ENCODE measurements around the gene SENP2.
A peak's percentile ranks its signal among the peaks of the same experiment; 100 is the strongest.
"Not testable (repeated sequence)": the region's sequence is repeated elsewhere in the genome, so short reads cannot be mapped to it uniquely, and the experiment has no call there.

Gene SENP2

DNA sequence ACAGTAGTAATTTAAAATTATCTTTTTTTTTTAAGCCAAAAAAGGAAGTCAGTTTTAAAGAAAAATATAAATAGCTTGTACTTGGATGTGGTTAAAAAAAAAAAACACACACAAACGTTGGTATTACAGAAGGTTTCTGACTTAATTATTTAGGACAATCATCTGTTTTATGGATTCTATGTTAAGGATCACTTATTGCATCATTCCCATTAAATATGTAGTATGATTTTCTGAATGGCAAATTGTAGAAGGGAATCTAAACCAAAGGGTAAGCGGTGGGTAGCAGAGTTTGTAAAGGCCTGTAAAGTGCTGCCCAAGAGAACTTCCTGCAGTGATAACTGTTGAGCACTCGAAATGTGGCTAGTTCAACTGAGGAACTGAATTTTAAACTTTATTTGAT lies 8.0 kb downstream of the SENP2 start:
- no peak for DNase-seq

DNA sequence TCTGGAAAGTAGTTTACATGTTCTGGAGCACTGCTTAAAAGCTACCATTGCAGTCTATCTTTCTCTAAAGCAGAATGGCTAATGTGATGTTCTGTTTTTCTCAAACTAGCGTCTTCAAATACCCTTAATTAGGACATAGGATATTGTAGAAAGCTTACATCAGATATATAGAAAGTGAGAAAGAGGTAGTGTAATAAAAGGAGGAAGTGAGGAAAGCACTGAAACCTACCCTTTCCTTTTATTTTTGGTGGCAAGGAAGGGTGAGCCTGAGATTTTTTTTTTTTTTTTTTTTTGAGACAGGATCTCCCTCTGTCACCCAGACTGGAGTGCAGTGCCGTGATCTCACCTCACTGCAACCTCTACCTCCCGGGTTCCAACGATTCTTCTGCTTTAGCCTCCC lies 9.4 kb downstream of the SENP2 start:
- DNase-seq = no peak

DNA sequence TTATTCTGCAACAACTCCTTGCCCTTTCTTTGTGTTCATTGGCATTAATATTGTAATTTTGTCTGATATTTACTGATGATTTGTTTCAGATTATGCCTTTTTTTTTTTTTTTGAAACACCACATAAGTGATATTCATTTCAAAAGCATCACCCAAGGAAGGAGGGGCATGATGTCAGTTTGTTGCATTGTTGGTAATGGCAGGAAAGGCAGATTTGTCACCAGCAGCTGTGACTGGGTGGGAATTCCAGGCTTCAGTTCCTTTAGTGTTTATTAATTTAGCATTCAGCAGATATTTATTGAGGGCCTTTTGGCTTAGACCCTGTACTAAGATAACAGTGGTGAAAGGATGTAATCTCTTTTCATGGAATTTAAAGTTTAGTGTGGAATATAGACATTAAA lies 19.5 kb downstream of the SENP2 start:
- no peak for DNase-seq

DNA sequence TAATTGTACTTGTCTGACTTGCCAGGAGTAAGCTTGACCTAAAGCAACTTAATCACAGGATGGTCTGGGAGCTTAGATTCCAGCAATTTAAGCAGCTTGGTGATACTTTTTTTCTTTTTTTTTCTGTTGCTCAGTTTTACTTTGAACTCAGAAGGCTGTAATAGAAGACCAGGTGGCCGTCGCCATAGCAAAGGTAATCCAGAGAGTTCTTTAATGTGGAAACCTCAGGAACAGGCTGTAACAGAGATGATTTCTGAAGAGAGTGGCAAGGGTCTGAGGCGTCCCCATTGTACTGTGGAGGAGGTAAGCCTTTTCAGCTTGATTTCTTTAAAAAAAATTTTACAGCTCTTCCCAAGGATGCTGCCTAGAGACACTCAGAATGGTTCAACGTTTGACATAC lies 20.1 kb downstream of the SENP2 start:
- DNase-seq = no peak

DNA sequence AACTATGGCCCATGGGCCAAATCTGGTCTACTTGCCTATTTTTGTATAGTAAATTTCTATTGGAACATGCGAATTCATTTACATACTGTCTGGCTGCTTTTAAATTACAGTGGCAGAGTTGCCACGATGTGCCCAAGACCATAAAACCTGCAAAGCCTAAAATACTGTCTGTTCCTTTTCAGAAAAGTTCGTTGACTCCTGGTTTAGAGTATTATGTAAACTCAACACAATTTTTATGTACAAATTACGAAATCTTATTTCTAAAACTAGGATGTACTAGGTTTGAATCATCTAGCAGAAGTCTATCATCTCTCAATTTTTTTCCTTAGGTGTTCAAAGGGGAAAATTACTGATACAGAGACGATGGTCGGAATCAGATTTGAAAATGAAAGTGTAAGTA lies 26.9 kb downstream of the SENP2 start:
- DNase-seq = no peak

DNA sequence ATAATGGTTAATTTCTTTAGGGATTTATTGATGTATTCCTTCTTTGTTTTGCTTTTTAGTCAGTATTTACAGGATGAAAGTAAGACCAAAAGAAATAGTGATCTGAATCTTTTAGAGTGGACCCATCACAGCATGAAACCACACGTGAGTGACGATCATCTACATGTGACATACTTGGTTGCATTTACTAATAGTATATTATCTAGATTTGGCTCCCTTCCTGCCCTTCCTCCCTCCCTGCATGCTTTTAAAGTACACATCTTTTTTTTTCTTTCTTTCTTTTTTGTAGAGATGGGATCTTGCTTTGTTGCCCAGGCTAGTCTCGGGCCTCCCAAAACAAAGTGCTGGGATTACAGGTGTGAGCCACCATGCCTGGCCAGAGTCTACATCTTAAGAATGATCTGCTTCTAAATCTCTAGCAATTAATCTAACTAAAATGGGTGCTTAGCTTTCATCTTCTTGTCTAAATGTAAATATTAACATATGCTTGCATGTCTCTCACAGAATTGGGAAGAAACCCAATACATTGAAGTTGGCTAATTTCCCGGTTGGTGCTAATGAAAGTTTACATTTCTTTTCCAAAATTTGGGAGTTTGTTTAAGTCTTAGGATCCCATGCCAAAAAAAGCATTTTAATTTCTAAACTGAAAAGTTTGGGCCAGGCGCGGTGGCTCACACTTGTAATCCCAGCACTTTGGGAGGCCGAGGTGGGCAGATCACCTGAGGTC lies 38.0 kb downstream of the SENP2 start:
- peak; percentile 40 for DNase-seq

DNA sequence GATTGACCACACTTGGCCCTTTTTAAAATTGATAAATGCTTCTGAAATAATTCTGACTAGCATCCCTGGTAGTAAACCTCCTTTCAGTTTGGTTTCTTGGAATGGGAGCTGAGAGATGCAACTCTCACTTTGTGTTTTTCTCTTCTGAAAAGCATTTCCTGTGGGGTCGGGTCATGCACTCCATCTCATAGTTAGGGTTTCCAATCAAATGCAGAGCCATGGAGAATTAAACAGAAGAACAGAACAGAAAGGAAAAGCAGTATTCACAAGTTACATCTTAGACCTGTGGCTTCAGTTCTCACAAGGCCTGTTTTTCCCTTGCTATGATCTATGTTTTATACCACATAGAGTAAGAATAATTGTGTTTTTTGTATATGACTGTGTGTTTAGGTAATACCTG lies 39.7 kb downstream of the SENP2 start:
- no peak for DNase-seq

DNA sequence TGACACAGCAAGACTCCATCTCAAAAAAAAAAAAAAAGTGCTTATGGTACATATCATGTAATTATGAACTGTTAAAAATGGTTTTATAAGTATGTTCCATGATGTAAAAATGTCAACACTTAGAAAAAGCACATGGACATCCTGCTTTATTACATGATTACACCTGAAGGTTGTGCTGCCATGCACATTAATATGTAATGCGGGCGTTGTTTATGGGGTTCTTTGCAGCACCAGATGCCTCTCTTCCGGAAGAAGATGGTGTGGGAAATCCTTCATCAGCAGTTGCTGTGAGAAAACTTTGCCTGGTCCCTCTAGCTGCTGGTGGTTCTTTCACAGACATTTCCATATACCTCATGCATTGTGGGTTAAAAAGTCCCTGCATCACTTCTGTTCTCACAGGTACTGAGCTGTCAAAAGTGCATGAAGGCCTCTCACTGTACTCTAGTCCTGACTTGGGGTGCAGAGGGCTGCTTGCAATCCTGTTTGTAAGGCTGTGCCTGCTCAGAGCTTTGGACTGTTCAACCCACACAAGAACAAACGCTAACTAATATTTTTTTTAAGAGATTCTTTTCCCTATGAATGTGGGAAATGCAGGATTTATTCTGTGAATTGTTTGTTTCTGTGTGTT lies 43.6 kb downstream of the SENP2 start:
- no peak for DNase-seq

DNA sequence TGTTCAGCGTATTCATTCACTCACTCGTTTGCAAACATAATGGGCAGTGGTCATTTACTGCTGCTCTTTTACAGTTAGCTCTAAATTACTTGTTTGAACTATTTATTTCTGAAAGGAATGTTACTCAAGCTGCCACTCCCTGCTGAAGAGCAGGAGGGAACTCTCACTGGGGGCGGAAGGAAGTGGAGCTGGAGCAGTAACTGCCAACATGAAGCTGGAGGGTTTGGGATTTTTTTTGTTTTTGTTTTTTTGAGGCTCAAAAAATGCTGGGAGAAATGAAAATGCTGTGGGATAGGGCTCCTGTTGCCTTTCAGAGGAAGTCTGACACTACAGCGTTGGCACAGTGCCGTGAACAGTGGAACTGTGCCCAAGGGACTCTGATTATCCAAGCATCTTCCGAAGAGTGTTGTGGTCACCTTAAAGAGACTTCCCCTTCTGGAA lies 44.1 kb downstream of the SENP2 start:
- no peak for DNase-seq

DNA sequence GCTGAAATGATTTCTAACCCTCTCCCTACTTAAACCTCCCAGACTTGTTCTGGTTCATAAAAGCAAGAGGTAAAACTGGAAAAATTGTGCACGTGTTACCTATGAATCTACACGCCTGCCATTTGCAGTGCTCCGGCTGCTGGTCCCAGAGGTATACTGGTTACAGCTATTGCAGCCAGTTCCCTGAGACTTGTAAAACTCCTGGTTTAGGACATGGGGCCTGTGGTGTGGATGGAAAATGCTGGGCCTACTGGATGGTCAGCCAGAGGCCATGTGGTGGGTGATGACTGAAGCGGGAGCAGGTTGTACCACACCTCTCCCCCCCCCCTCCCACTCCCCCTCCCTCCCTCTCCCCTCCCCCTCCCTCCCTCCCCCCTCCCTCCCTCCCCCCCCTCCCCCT lies 45.0 kb downstream of the SENP2 start:
- no peak for DNase-seq

DNA sequence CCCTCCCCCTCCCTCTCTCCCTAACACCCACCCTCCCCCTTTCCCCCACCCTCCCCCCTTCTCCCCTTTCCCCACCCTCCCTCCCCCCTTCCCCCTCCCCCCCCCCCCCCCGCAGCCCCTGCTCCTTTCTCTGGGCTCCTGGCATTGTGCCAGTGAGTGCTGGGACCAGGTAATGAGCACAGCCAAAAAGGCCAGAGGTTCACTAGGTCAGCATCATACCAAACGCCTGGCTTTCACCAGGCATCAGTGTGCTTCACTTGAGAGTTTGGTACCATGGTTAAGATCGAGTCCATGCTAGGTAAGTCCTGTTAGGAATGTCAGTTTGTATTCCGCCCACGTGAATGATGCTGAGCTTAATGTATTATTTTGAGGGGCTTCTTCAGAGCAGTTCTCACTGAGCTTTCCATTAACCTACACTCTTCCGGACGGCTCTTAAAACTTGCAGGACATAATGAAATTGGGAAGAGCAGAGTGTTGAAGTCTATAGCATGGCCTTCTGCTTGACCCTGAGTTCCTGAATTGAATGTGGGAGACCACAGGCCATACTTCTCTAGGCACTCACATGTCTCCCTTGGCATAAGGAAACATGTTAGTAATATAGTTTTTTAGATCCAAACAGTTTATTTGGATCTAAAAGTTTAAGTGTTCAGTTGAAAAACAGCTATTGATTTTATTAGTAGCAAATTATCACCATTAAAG lies 45.6 kb downstream of the SENP2 start:
- DNase-seq = no peak

DNA sequence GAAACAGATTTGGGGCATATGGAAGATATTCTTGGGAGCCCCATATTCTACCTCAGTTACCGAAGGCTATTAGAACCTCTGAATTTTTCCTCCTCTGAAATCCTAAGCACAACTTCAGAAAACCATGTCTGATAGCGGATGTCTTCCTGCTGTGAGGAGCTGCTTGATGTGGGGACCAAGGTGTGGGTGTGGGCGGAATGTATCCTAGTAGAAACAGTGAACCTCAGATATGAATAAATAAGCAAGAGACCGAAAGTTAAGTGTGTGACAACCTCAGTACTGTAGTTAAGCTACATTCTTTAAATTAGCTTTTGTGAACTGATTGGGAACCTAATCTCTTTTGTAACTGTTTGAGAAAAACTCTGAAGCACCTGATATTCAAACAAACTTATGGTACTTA lies 46.9 kb downstream of the SENP2 start:
- no peak for DNase-seq

DNA sequence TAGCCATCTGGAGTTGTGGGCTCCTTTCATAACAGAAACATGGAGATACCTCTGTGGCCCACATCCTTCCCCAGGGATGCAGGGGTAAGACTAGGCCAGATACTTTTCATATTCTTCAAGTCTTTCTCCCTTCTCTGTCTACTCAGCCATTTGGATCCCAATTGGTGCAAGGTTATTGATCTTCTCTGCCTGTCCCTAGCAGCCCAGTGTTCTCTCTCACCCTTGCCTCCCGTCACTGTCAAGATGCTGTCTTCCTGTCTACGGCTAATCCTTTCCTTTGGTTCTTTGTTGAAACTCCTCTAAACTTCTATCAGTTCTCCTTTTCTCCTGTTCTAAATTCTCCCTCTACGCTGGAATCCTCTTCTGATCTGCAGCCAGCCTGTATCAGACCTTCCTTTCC lies 51.3 kb downstream of the SENP2 start:
- DNase-seq = no peak

DNA sequence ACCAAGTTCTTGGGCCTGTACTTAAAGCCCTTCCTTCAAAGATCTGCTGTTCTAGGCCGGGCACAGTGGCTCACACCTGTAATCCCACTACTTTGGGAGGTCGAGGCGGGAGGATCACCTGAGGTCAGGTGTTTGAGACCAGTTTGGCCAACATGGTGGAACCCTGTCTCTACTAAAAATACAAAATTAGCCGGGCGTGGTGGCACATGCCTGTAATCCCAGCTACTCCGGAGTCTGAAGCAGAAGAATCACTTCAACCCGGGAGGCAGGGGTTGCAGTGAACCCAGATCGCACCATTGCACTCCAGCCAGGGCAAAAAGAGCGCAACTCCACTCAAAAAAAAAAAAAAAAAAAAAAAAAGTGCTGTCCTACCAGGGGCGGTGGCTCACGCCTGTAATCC lies 52.6 kb downstream of the SENP2 start:
- not testable (repeated sequence) for DNase-seq

DNA sequence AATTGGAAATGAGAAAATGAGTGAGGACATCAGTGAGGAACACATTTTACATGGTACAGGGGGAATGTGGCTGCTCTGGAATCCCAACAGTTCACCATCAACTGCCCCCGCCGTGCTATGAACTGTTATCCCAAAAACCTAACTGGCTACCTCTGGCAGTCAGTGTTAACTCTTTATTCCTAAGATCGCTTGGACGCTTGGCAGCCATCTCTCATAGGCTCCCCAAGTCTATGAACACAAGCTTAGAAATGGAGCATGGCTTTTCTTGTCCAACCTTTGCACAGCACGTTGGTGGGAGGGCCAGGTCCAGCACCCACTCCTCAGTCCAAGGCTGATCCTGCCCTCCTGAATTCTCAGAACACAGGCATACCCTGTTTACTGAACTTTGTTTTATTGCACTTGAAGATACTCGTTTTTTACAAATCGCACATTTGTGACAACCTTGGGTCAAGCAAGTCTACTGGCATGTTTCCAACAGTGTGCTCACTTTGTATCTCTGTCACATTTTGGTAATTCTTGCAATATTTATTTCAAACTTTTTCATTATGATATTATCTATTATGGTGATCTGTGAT lies 53.6 kb downstream of the SENP2 start:
- no peak for DNase-seq

DNA sequence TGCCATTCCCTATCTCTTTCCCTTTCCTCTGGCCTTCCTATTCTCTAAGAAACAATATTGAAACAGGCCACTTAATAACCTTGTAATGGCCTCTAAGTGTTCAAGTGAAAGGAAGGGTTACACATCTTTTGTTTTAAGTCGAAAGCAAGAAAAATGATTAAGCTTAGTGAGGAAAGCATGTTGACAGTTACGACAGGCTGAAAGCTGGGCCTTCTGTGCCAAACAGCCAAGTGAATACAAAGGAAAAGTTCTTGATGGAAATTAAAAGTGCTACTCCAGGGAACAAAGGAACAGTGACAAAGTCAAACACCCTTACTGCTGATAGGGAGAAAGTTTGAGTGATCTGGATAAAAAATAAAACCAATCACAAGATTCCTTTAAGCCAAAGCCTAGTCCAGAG lies 54.2 kb downstream of the SENP2 start:
- DNase-seq = no peak

DNA sequence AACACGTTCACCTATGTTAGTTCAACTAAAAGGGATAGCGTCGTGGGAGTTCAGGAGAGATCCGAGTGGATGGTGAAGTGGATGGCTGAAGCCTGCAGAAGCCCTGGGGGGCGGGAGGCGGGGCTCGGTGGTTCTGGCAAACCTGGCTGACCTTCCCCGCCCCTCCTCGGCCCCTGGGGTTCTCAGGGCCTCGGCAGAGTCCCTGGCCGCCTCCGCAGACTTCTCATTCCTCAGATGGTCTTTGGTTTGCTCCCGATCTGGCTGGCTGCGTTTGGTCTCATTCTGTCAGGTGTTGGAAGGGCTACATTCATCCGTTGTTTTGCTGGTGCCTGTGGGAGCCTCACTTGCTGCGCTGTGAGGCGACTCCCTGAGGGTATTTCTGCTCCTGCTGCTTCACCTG lies 59.1 kb downstream of the SENP2 start:
- not testable (repeated sequence) for DNase-seq

DNA sequence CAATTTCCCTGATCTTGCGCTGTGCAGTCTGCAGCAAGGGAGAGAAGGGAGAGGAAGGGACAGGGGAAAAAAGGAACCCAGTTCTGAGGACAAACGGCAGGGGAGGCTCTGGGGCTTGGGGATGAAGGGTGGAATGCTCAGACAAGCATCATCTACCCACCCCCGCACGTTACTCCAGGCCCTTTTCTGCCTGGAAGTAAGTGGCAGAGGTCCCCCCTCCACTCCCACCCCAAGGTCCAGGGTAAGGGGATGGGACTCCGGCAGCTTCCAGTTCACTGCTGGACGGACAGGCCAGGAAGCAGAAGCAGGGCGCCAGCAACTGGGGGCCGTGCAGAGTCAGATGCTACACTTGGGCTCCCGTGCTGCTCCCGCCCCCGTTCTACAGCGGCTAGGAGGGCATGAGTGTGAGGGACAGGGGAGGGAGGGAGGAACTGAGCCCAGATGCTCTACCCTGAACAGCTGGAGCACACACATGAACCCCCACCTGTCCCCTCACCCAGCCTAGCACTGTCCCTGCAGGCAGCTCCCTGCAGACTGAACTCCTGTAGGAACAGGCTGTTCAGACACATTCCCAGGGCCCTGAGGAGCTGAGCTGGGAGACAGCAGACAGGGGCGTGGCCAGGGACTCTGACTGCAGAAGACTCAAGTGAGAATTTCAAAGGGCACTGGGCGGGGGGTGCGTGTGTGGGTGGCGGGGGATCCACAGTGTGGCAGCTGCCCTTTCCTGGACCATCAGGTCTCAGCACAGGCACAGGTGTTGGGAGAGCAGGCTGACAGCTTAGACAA lies 59.7 kb downstream of the SENP2 start:
- DNase-seq = no peak

DNA sequence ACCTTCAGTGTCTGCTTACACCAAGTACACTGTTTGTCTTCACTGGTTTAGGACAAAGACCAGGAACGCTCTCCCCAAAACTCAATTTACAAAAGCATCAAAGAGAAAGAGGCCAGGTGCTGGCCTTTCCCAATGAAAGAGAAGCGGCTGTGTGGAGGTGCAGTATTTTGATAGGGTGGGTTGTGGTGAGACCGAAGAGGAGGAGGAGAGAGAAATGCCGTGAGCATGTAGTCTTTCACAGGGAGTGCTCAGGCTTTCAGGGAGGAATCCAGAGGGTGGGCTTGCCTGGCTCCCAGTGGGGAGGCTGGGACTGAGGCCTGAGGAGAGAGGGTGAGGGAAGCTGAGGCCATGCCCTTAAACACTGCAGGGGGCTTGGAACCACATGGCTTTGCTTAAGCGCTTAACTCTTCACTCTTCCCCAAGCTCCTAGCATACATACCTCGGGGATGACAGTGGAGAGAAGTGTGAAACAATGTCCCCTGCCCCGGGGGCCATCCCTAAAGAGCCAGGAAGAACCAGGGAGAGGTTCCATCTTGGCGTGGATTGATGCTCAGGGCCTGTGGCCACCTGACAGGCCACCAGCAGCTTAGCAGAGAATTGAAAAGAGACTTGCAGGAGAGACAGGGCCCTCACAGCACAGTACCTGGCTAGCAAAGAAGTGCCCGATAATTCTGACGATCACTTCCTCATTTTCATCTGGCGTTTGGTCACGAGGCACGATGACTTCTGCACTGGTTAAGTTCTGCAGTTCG lies 60.5 kb downstream of the SENP2 start:
- no peak for DNase-seq

DNA sequence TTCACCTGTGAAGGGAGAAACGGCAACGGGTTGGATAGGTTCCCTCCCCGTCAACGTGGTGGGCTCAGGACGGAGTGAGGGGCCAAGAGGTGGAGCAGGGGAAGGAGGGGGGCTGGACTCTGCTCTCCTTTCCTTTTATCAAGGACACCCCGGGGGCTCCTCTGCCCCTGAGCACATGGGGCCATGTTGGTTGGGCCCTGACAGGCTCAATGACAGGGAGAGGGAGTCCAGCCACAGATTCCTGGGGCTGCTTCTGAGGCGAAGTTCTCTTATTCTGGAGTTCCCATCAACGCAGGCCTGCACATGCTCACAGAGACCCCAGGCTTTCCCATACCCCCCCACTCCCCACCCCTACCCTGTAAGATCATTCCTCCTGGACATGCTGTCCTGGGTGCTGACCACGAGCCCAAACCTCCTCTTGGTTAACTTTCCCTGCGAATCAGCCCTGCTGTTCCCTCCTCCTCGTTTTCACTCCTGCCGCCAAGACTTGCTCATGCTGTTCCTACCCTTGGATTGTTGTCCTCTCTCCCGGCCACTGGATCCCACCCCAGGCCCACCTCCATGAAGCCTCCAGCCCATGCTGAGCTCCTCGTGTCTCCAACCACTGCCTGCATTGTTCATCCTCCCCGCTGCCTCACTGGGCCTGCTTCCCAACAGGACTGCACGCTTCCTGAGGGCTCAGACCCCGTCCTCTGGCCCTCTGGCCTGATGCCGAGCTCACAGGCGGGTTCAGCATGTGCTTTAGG lies 61.2 kb downstream of the SENP2 start:
- no peak for DNase-seq

DNA sequence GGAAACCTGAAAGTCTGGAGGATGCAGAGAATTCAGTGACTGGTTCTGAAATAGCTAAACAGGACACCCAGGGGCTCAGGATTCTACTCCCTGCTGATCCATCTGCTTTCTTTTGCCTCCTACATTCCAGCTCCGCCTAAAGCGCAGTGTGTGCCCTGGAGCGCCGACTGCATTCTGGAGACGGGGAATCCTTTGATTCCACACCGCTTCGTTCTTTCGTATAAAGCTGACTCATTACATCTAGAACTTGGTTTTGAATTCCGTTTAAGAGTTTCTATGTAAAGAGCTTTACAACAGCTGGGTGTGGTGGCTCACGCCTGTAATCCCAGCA lies 61.8 kb downstream of the SENP2 start:
- DNase-seq = no peak

DNA sequence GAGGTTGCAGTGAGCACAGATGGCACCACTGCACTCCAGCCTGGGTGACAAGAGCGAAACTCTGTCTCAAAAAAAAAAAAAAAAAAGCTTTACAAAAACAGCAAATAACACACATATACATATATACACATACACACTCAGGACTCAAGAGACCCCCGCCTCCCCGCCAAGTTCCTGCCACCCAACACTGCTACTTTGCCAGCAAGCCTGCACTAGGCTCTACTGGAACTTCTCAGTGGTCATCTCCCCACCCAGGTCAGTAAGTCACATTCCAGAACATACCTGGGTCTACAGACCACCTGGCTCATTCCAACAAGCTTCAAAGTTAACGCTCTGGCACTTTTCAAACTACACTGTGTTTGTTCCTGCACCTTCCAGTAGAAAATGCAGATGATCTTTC lies 62.3 kb downstream of the SENP2 start:
- DNase-seq = no peak

Data from NCI-H446 treated with DMSO at 0.1 percent for 48 hours (cell line).